Endothelial cell of umbilical vein (primary cell): Measurements from ENCODE around the gene TRAPPC11. TPM values are rescaled to one million over a fixed set of nuclear protein-coding genes. Genes with fewer than 3 reads are reported as not detected.

ENCODE experiments used
- BruUV-seq: library from RNA; stranded (reverse); fragments of 400-500 nt; replicated peaks from 2 replicates; lab custom pipeline; 2021; lab: Mats Ljungman, UMichigan
- CTCF ChIA-PET: fragments of 300-600, 350-600 bp; sonication (Branson Sonifier 250); formaldehyde crosslinking; loops from one replicate; lab custom pipeline; 2021; ENCODE audit warnings: antibody characterized with exemption, inconsistent platforms; lab: Charles Lee
- POLR2A ChIA-PET: fragments of 300-600, 350-600 bp; sonication (Branson Sonifier 250); formaldehyde crosslinking; loops from one replicate; lab custom pipeline; 2021; ENCODE audit warnings: antibody characterized with exemption, inconsistent platforms; lab: Charles Lee
- DNase-seq: peaks from one replicate; pipeline ENCODE4 v3.0.0-alpha.2; 2011; ENCODE audit warnings: low read depth, low spot score
- FAIRE-seq: peaks from 2 replicates; lab custom pipeline; 2011; peaks lifted over from hg19 to GRCh38; lab: Jason Lieb, UNC
- H2AFZ ChIP-seq: 2 replicates; pipeline ENCODE4 v1.6.0; 2012; ENCODE audit warnings: low read depth, low read length, control low read depth, inconsistent platforms
- H3K27ac ChIP-seq: 2 replicates; pipeline ENCODE4 v1.5.1; 2011; ENCODE audit warnings: low read depth, mild to moderate bottlenecking, control low read depth, low read length, moderate library complexity; ENCODE audit not compliant: insufficient read depth
- H3K27me3 ChIP-seq, 2 experiments: 2 replicates each; pipeline versions ENCODE4 v1.6.0 to v1.6.1; 2011; ENCODE audit warnings: low read length in 2 of 2, mixed read lengths in 1 of 2; ENCODE audit not compliant: control insufficient read depth in 2 of 2, insufficient read depth in 2 of 2
- H3K36me3 ChIP-seq, 2 experiments: 2 replicates in 1 of 2; 3 replicates in 1 of 2; pipeline ENCODE4 v1.5.1; 2011; ENCODE audit warnings: low read length in 2 of 2, mild to moderate bottlenecking in 1 of 2, moderate library complexity in 1 of 2; ENCODE audit not compliant: control insufficient read depth in 2 of 2, insufficient read depth in 2 of 2; ENCODE audit errors: extremely low read depth in 1 of 2
- H3K4me1 ChIP-seq: 3 replicates; pipeline ENCODE4 v1.5.1; 2011; ENCODE audit warnings: mild to moderate bottlenecking, low read length; ENCODE audit not compliant: control insufficient read depth, insufficient read depth; ENCODE audit errors: extremely low read depth
- H3K4me2 ChIP-seq: 2 replicates; pipeline ENCODE4 v1.6.1; 2011; ENCODE audit warnings: low read length, control low read depth, mixed read lengths; ENCODE audit not compliant: insufficient read depth
- H3K4me3 ChIP-seq, 3 experiments: fragments of 200-600 bp in 1 of 3; sonication (generic), shearing (Covaris generic) in 1 of 3; replicated peaks in 1 of 3; 2 replicates each; pipeline ENCODE4 v1.5.1; 2011 to 2016; ENCODE audit warnings: control low read depth in 3 of 3, low read length in 3 of 3, mild to moderate bottlenecking in 2 of 3, inconsistent platforms in 1 of 3, low read depth in 1 of 3, moderate library complexity in 1 of 3; ENCODE audit not compliant: insufficient read depth in 1 of 3
- H3K79me2 ChIP-seq: 2 replicates; pipeline ENCODE4 v1.6.0; 2012; ENCODE audit warnings: low read length, inconsistent platforms; ENCODE audit not compliant: control insufficient read depth, insufficient read depth
- H3K9ac ChIP-seq: replicated peaks from 2 replicates; pipeline ENCODE3; 2011; ENCODE audit warnings: low read length, control low read depth; ENCODE audit not compliant: insufficient read depth; ENCODE audit errors: extremely low read depth
- H3K9me1 ChIP-seq: replicated peaks from 3 replicates; pipeline ENCODE4 v1.6.0; 2011; ENCODE audit warnings: mild to moderate bottlenecking, low read length; ENCODE audit not compliant: control insufficient read depth, insufficient read depth; ENCODE audit errors: extremely low read depth
- H3K9me3 ChIP-seq: replicated peaks from 2 replicates; pipeline ENCODE4 v1.5.1; 2012; ENCODE audit warnings: low read length, inconsistent platforms; ENCODE audit not compliant: control insufficient read depth, insufficient read depth
- H4K20me1 ChIP-seq: replicated peaks from 2 replicates; pipeline ENCODE3; 2011; ENCODE audit warnings: mild to moderate bottlenecking, low read length; ENCODE audit not compliant: control insufficient read depth, insufficient read depth; ENCODE audit errors: extremely low read depth
- EZH2 ChIP-seq: IDR thresholded peaks from 2 replicates; pipeline ENCODE4 v1.6.1; 2012; ENCODE audit warnings: borderline replicate concordance, low read depth, mild to moderate bottlenecking, moderate library complexity, low read length, inconsistent platforms; ENCODE audit not compliant: severe bottlenecking
- FOS ChIP-seq: IDR thresholded peaks from 2 replicates; pipeline ENCODE4 v1.6.1; 2011; ENCODE audit warnings: mild to moderate bottlenecking, low read length, moderate library complexity, borderline replicate concordance; ENCODE audit not compliant: insufficient read depth
- GATA2 ChIP-seq: IDR thresholded peaks from 2 replicates; pipeline ENCODE4 v1.7.0; 2011; ENCODE audit warnings: low read depth, mild to moderate bottlenecking, moderate library complexity, mixed read lengths, low read length; ENCODE audit not compliant: insufficient read length, insufficient read depth
- JUN ChIP-seq: IDR thresholded peaks from 2 replicates; pipeline ENCODE4 v1.6.1; 2011; ENCODE audit warnings: borderline replicate concordance, low read depth; ENCODE audit not compliant: insufficient read length, insufficient read depth
- MYC ChIP-seq: IDR thresholded peaks from one replicate; pipeline ENCODE4 v1.6.1; 2011; ENCODE audit warnings: mild to moderate bottlenecking, low read depth, low read length
- POLR2A ChIP-seq: IDR thresholded peaks from 2 replicates; pipeline ENCODE4 v1.6.1; 2012; ENCODE audit warnings: low read depth, mild to moderate bottlenecking, control low read depth, low read length
- POLR2AphosphoS5 ChIP-seq: IDR thresholded peaks from 2 replicates; pipeline ENCODE4 v1.6.1; 2012; ENCODE audit warnings: low read depth, mild to moderate bottlenecking, control low read depth, low read length, moderate library complexity; ENCODE audit not compliant: insufficient read depth
- dilution Hi-C: fragments of 300-500 bp; cut with MboI; formaldehyde crosslinking; loops from one replicate; pipeline ENCODE4 v1.15.0; 2019; ENCODE audit warnings: low sequenced_read_pairs; ENCODE audit not compliant: extremely low pct_ligation_motif_present
- intact Hi-C: fragments of 100-400 bp; cut with micrococcal nuclease; formaldehyde crosslinking; loops from one replicate; pipeline ENCODE4 v1.10.0; 2022
- polyA plus RNA-seq, 4 experiments: library from polyadenylated mRNA; depleted of rRNA in 3 of 4; stranded (reverse) in 3 of 4; unstranded in 1 of 4; fragments of >200 nt; gene quantifications; 2 replicates each; pipeline versions ENCODE4 v1.2.1 to v1.2.3, GENCODE V29; 2011 to 2012; ENCODE audit warnings: missing spikeins in 1 of 4
- total RNA-seq: library from RNA; stranded (reverse); gene quantifications from 2 replicates; pipeline ENCODE4 v1.2.3, GENCODE V29; 2021
- TF ChIP-seq, protein P1 (sequence below), 2 donors: IDR thresholded peaks; 1 replicate in 1 of 2; 2 replicates in 1 of 2; pipeline ENCODE4 v1.5.1; 2011; ENCODE audit warnings: low read length in 2 of 2, mild to moderate bottlenecking in 2 of 2, moderate library complexity in 2 of 2, control low read depth in 1 of 2, inconsistent platforms in 1 of 2, low read depth in 1 of 2; ENCODE audit not compliant: insufficient read depth in 1 of 2; ENCODE audit errors: extremely low read depth in 1 of 2
- TF ChIP-seq, protein P2 (sequence below): IDR thresholded peaks from 2 replicates; pipeline ENCODE4 v1.6.1; 2011; ENCODE audit not compliant: insufficient read depth, insufficient read length

TRAPPC11 gene
- total and polyA plus RNA-seq, 2 donors (not counting 3 experiments of a cell fraction or from before 2014, with no cell fraction given), result 21.2 to 32.1 TPM

DNA sequence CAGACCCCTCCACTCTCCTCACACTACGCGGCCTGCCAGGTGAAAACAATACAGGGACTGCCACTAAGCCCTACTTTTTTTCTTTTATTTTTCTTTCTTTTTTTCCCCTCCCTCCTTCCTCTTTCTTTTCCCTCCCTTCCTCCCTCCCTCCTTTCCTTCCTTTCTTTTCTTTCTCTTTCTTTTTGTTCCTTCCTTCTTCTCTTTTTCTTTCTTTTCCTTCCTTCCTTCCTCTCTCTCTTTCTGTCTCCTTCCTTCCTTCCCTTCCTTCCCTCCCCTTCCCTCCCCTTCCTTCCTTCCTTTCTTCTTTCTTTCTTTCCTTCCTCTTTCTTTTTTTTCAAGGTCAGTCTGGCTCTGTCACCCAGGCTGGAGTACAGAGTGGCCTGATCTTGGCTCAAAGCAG, 42.0 kb upstream of the TRAPPC11 start:
- Histone ChIP-seq H3K36me3 (no peaks in the 10 kb centered on the region), H2AFZ (no peak overlapping the region), H3K4me3 (no peak overlapping the region), H3K9me1 (no peaks in the 10 kb centered on the region), H3K27me3 (no peaks in the 10 kb centered on the region), H3K27ac (no peak overlapping the region), H3K79me2 (no peaks in the 10 kb centered on the region), H3K4me1 (no peaks in the 10 kb centered on the region), H3K9ac (no peak overlapping the region), H3K9me3 (no peaks in the 10 kb centered on the region), H3K4me2 (no peak overlapping the region), H4K20me1 (no peaks in the 10 kb centered on the region)
- BruUV-seq, result no TSS peak
- ChIA-PET POLR2A (no interaction called here), CTCF (interaction anchor here (1.6 kb wide), 1 partner anchor 14 kb away, joined by 4 read pairs; no protein-coding TSS in a partner anchor)
- DNase-seq (no peak), FAIRE-seq (no peak)
- dilution Hi-C loops (no loop called here), intact Hi-C loops (no loop called here)
- no peak for TF ChIP-seq GATA2
- no peak for TF ChIP-seq MYC
- no peak for TF ChIP-seq POLR2AphosphoS5
- no peak for TF ChIP-seq FOS
- no peak for TF ChIP-seq POLR2A
- TF ChIP-seq, protein P1, sequence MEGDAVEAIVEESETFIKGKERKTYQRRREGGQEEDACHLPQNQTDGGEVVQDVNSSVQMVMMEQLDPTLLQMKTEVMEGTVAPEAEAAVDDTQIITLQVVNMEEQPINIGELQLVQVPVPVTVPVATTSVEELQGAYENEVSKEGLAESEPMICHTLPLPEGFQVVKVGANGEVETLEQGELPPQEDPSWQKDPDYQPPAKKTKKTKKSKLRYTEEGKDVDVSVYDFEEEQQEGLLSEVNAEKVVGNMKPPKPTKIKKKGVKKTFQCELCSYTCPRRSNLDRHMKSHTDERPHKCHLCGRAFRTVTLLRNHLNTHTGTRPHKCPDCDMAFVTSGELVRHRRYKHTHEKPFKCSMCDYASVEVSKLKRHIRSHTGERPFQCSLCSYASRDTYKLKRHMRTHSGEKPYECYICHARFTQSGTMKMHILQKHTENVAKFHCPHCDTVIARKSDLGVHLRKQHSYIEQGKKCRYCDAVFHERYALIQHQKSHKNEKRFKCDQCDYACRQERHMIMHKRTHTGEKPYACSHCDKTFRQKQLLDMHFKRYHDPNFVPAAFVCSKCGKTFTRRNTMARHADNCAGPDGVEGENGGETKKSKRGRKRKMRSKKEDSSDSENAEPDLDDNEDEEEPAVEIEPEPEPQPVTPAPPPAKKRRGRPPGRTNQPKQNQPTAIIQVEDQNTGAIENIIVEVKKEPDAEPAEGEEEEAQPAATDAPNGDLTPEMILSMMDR (IDR thresholded peaks at IDR 0.05; ENCODE audit: extremely low read depth in 1 of 2, insufficient read depth in 1 of 2, low read depth in 1 of 2, low read length in 2 of 2), result no peak
- TF ChIP-seq EZH2, result no peak
- TF ChIP-seq, protein P2, sequence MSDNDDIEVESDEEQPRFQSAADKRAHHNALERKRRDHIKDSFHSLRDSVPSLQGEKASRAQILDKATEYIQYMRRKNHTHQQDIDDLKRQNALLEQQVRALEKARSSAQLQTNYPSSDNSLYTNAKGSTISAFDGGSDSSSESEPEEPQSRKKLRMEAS, result no peak
- TF ChIP-seq JUN, result no peak
